ENCODE data around the gene ZNF439. TPM values are rescaled to one million over a fixed set of nuclear protein-coding genes. Genes with fewer than 3 reads are reported as not detected.
"Not testable (repeated sequence)": the region's sequence is repeated elsewhere in the genome, so short reads cannot be mapped to it uniquely, and the experiment has no call there.

Gene ZNF439
- total RNA-seq, 1 experiment from 2014 or later = 0.83 TPM

DNA sequence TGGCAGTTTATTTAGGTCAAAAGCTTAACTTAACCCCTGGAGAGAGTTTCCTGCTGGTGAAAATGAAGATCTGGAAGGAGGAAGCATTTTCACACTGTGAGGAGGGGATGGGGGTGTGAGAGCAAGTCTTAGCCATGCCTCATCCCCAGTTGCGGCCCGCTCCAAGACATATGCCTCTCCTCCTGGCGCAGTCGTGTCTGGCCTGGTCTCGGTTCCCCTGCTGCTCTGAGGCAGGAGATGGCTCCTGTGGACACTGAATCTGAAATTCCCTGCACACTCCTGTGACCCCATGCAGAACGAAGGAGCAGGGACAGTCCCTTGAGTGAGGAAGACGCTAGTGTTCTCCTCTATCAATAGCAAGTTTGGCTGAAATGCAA, 38.7 kb downstream of the ZNF439 start:
- no peak for TF ChIP-seq EZH2 (IDR thresholded peaks at IDR 0.05; ENCODE audit: low read depth)
- TF ChIP-seq, protein P1, sequence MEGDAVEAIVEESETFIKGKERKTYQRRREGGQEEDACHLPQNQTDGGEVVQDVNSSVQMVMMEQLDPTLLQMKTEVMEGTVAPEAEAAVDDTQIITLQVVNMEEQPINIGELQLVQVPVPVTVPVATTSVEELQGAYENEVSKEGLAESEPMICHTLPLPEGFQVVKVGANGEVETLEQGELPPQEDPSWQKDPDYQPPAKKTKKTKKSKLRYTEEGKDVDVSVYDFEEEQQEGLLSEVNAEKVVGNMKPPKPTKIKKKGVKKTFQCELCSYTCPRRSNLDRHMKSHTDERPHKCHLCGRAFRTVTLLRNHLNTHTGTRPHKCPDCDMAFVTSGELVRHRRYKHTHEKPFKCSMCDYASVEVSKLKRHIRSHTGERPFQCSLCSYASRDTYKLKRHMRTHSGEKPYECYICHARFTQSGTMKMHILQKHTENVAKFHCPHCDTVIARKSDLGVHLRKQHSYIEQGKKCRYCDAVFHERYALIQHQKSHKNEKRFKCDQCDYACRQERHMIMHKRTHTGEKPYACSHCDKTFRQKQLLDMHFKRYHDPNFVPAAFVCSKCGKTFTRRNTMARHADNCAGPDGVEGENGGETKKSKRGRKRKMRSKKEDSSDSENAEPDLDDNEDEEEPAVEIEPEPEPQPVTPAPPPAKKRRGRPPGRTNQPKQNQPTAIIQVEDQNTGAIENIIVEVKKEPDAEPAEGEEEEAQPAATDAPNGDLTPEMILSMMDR (conservative IDR thresholded peaks at IDR 0.05) = no peak
- no peaks in the 10 kb centered on the region for H3F3A ChIP-seq (ENCODE audit: insufficient read depth, low read depth)
- no peaks in the 10 kb centered on the region for H3K36me3 ChIP-seq (ENCODE audit: low read depth)
- H3K27ac ChIP-seq = no peak overlapping the region
- no TSS peak for BruUV-seq (replicated peaks)
- peaks cover 3% of the 10 kb centered on the region; the same call in 1 of the 2 replicates for H3K9me3 ChIP-seq (ENCODE audit: insufficient read depth, low read depth)
- ChIA-PET CTCF (interaction anchor here (0.6 to 0.7 kb wide), 2 partner anchors 98 to 101 kb away, joined by 3 to 6 read pairs; no protein-coding TSS in a partner anchor), POLR2A (ENCODE audit: unreplicated experiment) (interaction anchor here (0.7 kb wide), 1 partner anchor 887 kb away, joined by 3 read pairs; no protein-coding TSS in a partner anchor)
- no peaks in the 10 kb centered on the region for H3K9me2 ChIP-seq (ENCODE audit: insufficient read depth)
- no peak for DNase-seq
- H3K27me3 ChIP-seq (ENCODE audit: insufficient read depth, low read depth) = peaks cover 15% of the 10 kb centered on the region; the same call in 1 of the 2 replicates
- intact Hi-C loops (cut with micrococcal nuclease; ENCODE audit: unreplicated experiment) = loop anchor here (5.0 kb wide), 1 partner anchor 35 kb away; no protein-coding TSS in a partner anchor
- no peaks in the 10 kb centered on the region for H4K20me1 ChIP-seq (ENCODE audit: insufficient read depth)
- peaks cover 8% of the 10 kb centered on the region; the same call in 1 of the 2 replicates for H3K4me1 ChIP-seq (replicated peaks; ENCODE audit: insufficient read depth)
- peak overlapping the region; percentile 84 for H3K4me2 ChIP-seq
- H3K4me3 ChIP-seq = peak overlapping the region; percentile 56; the same call in 1 of the 2 replicates
- H2AFZ ChIP-seq = peak overlapping the region; percentile 81; the same call in 1 of the 2 replicates
- H3K79me2 ChIP-seq (ENCODE audit: low read depth) = no peaks in the 10 kb centered on the region

DNA sequence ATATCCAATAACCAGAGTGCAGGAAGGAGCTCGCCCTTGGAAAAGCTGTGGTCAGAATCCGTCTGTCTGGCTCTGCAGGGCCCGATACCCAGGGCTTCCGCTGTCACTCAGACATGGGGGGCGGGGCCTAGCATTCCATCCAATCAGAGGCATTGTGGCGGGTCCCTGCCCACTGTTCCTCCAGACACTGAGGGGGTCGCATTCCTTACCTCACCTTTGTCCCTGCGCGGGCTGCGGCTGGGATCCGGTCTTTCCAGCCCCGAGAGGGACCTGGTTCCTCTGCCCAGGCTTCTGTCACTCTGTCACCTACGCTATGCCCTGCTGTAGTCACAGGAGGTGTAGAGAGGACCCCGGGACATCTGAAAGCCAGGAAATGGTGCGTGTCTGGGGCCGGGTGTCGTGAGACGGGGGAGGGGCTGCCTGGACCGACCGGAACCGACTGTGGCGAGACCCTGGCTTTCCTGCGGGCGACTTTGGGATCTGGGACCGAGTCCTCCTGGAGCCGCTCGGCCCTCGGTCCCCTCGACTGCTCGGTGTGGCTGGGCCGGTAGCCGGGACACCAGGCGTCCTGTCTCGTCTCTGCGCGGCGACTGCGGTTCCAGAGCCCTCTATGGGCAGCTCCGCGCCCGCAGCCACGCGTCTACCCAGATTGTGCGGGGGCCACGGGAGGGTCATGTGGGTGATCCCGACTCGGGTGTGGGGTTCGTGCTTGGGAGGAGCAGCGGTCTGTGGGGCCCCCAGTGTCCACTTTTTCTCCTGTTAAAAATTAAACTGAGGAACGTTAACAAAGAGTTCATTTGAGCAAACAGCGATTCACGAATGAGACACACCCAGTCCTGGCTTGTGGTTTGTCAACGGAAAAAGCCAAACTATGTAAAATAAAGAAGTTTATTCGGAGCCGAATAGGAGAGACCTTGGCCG, 39.3 kb downstream of the ZNF439 start, which contains the start of gene ZNF69:
TSS of gene ZNF69 (plus strand) at position 172 of the 921 bp plus-strand sequence. CDS start at position 314, 142 bp downstream.
- TF ChIP-seq, protein P1 (conservative IDR thresholded peaks at IDR 0.05) = no peak; the same call in 1 of the 2 replicates
- TF ChIP-seq EZH2 (IDR thresholded peaks at IDR 0.05; ENCODE audit: low read depth) = no peak
- Histone ChIP-seq H3K4me2 (peak within 1 kb of the TSS; percentile 84), H3K4me1 (replicated peaks; ENCODE audit: insufficient read depth) (peaks cover 8% of the 10 kb centered on the region; the same call in 1 of the 2 replicates), H4K20me1 (ENCODE audit: insufficient read depth) (no peaks in the 10 kb centered on the region), H3K9me3 (ENCODE audit: insufficient read depth, low read depth) (peaks cover 3% of the 10 kb centered on the region; the same call in 1 of the 2 replicates), H3K27ac (no peak within 1 kb of the TSS), H3K27me3 (ENCODE audit: insufficient read depth, low read depth) (peaks cover 8% of the 10 kb centered on the region; the same call in 1 of the 2 replicates), H3F3A (ENCODE audit: insufficient read depth, low read depth) (no peaks in the 10 kb centered on the region), H3K9me2 (ENCODE audit: insufficient read depth) (no peaks in the 10 kb centered on the region), H3K36me3 (ENCODE audit: low read depth) (no peaks in the 10 kb centered on the region), H3K79me2 (ENCODE audit: low read depth) (no peaks in the 10 kb centered on the region), H2AFZ (peak within 1 kb of the TSS; percentile 81), H3K4me3 (peak within 1 kb of the TSS; percentile 56)
- DNase-seq = peak; percentile 69 to 90
- ChIA-PET POLR2A (ENCODE audit: unreplicated experiment) (interaction anchor here (0.6 to 0.7 kb wide), 2 partner anchors 165 to 887 kb away, joined by 3 to 6 read pairs; partner anchors contain the start of gene ZNF878), CTCF (interaction anchor here (0.6 to 0.7 kb wide), 2 partner anchors 97 to 101 kb away, joined by 3 to 6 read pairs; no protein-coding TSS in a partner anchor)
- intact Hi-C loops (cut with micrococcal nuclease; ENCODE audit: unreplicated experiment) = loop anchor here (5.0 kb wide), 1 partner anchor 34 kb away; no protein-coding TSS in a partner anchor
- no TSS peak for BruUV-seq (replicated peaks)

DNA sequence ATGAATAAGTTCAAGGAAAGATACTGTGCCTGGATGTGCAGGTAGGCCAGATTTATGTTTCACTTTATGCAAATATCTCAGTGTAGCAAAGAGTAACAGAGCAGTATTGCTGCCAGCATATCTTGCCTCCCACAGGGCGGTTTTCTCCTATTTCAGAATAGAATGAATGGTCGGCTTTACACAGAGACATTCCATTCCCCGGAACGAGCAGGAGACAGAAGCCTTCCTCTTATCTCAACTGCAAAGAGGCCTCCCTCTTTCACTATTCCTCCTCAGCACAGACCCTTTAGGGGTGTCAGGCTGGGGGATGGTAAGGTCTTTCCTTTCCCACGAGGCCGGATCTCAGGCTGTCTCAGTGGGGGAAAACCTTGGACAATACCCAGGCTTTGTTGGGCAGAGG, 41.4 kb downstream of the ZNF439 start:
- H3F3A ChIP-seq (ENCODE audit: insufficient read depth, low read depth); H3K4me2 ChIP-seq; H3K4me1 ChIP-seq (replicated peaks; ENCODE audit: insufficient read depth); H3K27ac ChIP-seq; H3K4me3 ChIP-seq; CTCF ChIA-PET; BruUV-seq (replicated peaks); POLR2A ChIA-PET (ENCODE audit: unreplicated experiment); H2AFZ ChIP-seq; DNase-seq; H3K36me3 ChIP-seq (ENCODE audit: low read depth); H3K9me3 ChIP-seq (ENCODE audit: insufficient read depth, low read depth); H3K79me2 ChIP-seq (ENCODE audit: low read depth); H3K27me3 ChIP-seq (ENCODE audit: insufficient read depth, low read depth); H3K9me2 ChIP-seq (ENCODE audit: insufficient read depth); H4K20me1 ChIP-seq (ENCODE audit: insufficient read depth): not testable (repeated sequence)
- intact Hi-C loops (cut with micrococcal nuclease; ENCODE audit: unreplicated experiment) = loop anchor here (5.0 kb wide), 1 partner anchor 32 kb away; no protein-coding TSS in a partner anchor

Data from PC-9 (cell line).